ENCODE data around the gene RMND1.

RMND1 gene

GRCh38 chr6:151425561-151425960, 26.4 kb downstream of the RMND1 start:
- no peaks in the 10 kb centered on the region for H3K27me3 ChIP-seq (ENCODE audit: insufficient read depth, low read length)
- no peak overlapping the region for H2AFZ ChIP-seq (ENCODE audit: insufficient read depth, low read length, poor library complexity)
- no peak overlapping the region for H3K27ac ChIP-seq (ENCODE audit: low read depth, low read length)
- H3K23ac ChIP-seq (ENCODE audit: low read length), result no peak overlapping the region
- H3K9ac ChIP-seq (ENCODE audit: low read length), result no peak overlapping the region
- no peak overlapping the region for H3K4me3 ChIP-seq (ENCODE audit: low read depth, low read length)
- H4K12ac ChIP-seq (ENCODE audit: low read depth, low read length), result no peak overlapping the region
- H3K79me1 ChIP-seq (ENCODE audit: low read length), result no peaks in the 10 kb centered on the region
- H4K8ac ChIP-seq (ENCODE audit: low read depth, low read length), result no peak overlapping the region
- no peak overlapping the region for H2BK12ac ChIP-seq (ENCODE audit: low read length)
- no CpG with 5 or more reads among the region's 4 CpGs for WGBS (ENCODE audit: extremely low coverage, insufficient coverage, insufficient read length)
- no peak overlapping the region for H2BK120ac ChIP-seq (ENCODE audit: insufficient read depth, low read length, poor library complexity)
- peaks cover 15 to 24% of the 10 kb centered on the region in 2 experiments for H3K36me3 ChIP-seq (ENCODE audit: control insufficient read depth in 1 of 2, insufficient read depth in 2 of 2, low read length in 2 of 2)
- no peak overlapping the region for H3K18ac ChIP-seq (ENCODE audit: low read length)
- no peak overlapping the region for H2BK5ac ChIP-seq (ENCODE audit: low read depth, low read length, poor library complexity)
- no peak overlapping the region for H3K14ac ChIP-seq (ENCODE audit: low read length)
- no peak overlapping the region for H3K4me2 ChIP-seq (ENCODE audit: low read length)
- H3K4me1 ChIP-seq (ENCODE audit: control insufficient read depth in 1 of 2, insufficient read depth in 2 of 2, low read length in 2 of 2), result no peaks in the 10 kb centered on the region
- DNase-seq, result no peak
- no peak overlapping the region for H2AK5ac ChIP-seq (ENCODE audit: low read length)
- no peaks in the 10 kb centered on the region for H3K79me2 ChIP-seq (ENCODE audit: control insufficient read depth, insufficient read depth, low read length, poor library complexity)
- H3K4ac ChIP-seq (ENCODE audit: low read depth, low read length), result no peak overlapping the region
- no peaks in the 10 kb centered on the region for H3K9me3 ChIP-seq (ENCODE audit: insufficient read depth, low read depth, low read length)
- H4K91ac ChIP-seq (ENCODE audit: low read depth, low read length), result no peak overlapping the region

DNA sequence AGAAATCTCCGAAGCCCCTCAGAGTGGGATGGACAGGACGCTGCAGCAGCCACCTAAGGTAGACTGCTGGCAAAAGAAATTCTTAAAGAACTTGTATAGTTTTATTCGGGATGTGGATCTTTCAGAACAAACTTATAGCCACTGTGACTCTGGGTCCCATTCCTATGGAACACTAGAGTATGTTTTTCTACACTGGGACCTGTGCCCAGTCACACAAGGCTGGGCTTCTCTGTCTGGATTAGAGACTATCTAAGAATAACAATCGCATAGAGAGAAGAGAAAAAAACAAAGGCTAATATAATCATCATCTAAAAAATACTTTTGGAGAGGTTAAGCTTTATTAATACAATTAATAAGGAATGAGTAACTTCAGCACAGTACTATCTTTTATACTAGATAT, 28.9 kb downstream of the RMND1 start:
- H3K27ac ChIP-seq (ENCODE audit: low read depth, low read length), result no peak overlapping the region
- no peak overlapping the region for H4K12ac ChIP-seq (ENCODE audit: low read depth, low read length)
- H3K4me1 ChIP-seq (ENCODE audit: control insufficient read depth in 1 of 2, insufficient read depth in 2 of 2, low read length in 2 of 2), result no peaks in the 10 kb centered on the region
- H3K4me2 ChIP-seq (ENCODE audit: low read length), result no peak overlapping the region
- no peak overlapping the region for H2AFZ ChIP-seq (ENCODE audit: insufficient read depth, low read length, poor library complexity)
- H3K79me2 ChIP-seq (ENCODE audit: control insufficient read depth, insufficient read depth, low read length, poor library complexity), result no peaks in the 10 kb centered on the region
- no peak overlapping the region for H2BK5ac ChIP-seq (ENCODE audit: low read depth, low read length, poor library complexity)
- no peaks in the 10 kb centered on the region for H3K9me3 ChIP-seq (ENCODE audit: insufficient read depth, low read depth, low read length)
- H3K27me3 ChIP-seq (ENCODE audit: insufficient read depth, low read length), result no peaks in the 10 kb centered on the region
- no peaks in the 10 kb centered on the region for H3K79me1 ChIP-seq (ENCODE audit: low read length)
- no peak overlapping the region for H3K4ac ChIP-seq (ENCODE audit: low read depth, low read length)
- H4K8ac ChIP-seq (ENCODE audit: low read depth, low read length), result no peak overlapping the region
- no peak overlapping the region for H3K9ac ChIP-seq (ENCODE audit: low read length)
- DNase-seq, result no peak
- peaks cover 20 to 25% of the 10 kb centered on the region in 2 experiments for H3K36me3 ChIP-seq (ENCODE audit: control insufficient read depth in 1 of 2, insufficient read depth in 2 of 2, low read length in 2 of 2)
- H2AK5ac ChIP-seq (ENCODE audit: low read length), result no peak overlapping the region
- H3K14ac ChIP-seq (ENCODE audit: low read length), result no peak overlapping the region
- H3K18ac ChIP-seq (ENCODE audit: low read length), result no peak overlapping the region
- H2BK12ac ChIP-seq (ENCODE audit: low read length), result no peak overlapping the region
- no peak overlapping the region for H2BK120ac ChIP-seq (ENCODE audit: insufficient read depth, low read length, poor library complexity)
- H3K23ac ChIP-seq (ENCODE audit: low read length), result no peak overlapping the region
- H3K4me3 ChIP-seq (ENCODE audit: low read depth, low read length), result no peak overlapping the region
- WGBS (ENCODE audit: extremely low coverage, insufficient coverage, insufficient read length), result no CpG with 5 or more reads among the region's 4 CpGs
- H4K91ac ChIP-seq (ENCODE audit: low read depth, low read length), result no peak overlapping the region

DNA sequence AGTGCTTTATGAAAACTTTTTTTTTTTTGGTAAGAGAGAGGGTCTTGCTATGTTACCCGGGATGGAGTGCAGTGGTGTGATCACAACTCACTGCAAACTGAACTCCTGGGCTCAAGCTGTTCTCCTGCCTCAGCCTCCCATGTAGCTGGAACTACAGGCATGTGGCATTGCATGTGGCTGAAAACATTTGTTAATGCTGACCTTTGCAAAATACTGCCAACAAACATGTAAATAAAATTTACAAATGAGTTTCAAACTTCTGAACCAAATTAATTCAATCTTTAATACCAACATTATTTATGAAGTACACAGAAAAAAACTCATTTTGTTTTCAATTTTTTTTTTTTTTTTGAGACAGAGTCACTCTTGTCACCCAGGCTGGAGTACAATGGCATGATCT, 34.4 kb downstream of the RMND1 start:
- no peak overlapping the region for H2BK12ac ChIP-seq (ENCODE audit: low read length)
- H3K23ac ChIP-seq (ENCODE audit: low read length), result no peak overlapping the region
- no peaks in the 10 kb centered on the region for H3K9me3 ChIP-seq (ENCODE audit: insufficient read depth, low read depth, low read length)
- H3K27me3 ChIP-seq (ENCODE audit: insufficient read depth, low read length), result no peaks in the 10 kb centered on the region
- H4K91ac ChIP-seq (ENCODE audit: low read depth, low read length), result no peak overlapping the region
- H4K8ac ChIP-seq (ENCODE audit: low read depth, low read length), result no peak overlapping the region
- no peak overlapping the region for H3K4me2 ChIP-seq (ENCODE audit: low read length)
- H3K18ac ChIP-seq (ENCODE audit: low read length), result no peak overlapping the region
- no peak overlapping the region for H3K27ac ChIP-seq (ENCODE audit: low read depth, low read length)
- no CpG with 5 or more reads among the region's 1 CpG for WGBS (ENCODE audit: extremely low coverage, insufficient coverage, insufficient read length)
- H3K9ac ChIP-seq (ENCODE audit: low read length), result no peak overlapping the region
- no peak for DNase-seq
- H2AK5ac ChIP-seq (ENCODE audit: low read length), result no peak overlapping the region
- H3K4me1 ChIP-seq (ENCODE audit: control insufficient read depth in 1 of 2, insufficient read depth in 2 of 2, low read length in 2 of 2), result no peaks in the 10 kb centered on the region
- no peak overlapping the region for H4K12ac ChIP-seq (ENCODE audit: low read depth, low read length)
- H3K4ac ChIP-seq (ENCODE audit: low read depth, low read length), result no peak overlapping the region
- H3K14ac ChIP-seq (ENCODE audit: low read length), result no peak overlapping the region
- no peaks in the 10 kb centered on the region for H3K79me2 ChIP-seq (ENCODE audit: control insufficient read depth, insufficient read depth, low read length, poor library complexity)
- no peak overlapping the region for H2BK5ac ChIP-seq (ENCODE audit: low read depth, low read length, poor library complexity)
- no peak overlapping the region for H3K4me3 ChIP-seq (ENCODE audit: low read depth, low read length)
- no peaks in the 10 kb centered on the region for H3K79me1 ChIP-seq (ENCODE audit: low read length)
- peaks cover 23 to 26% of the 10 kb centered on the region in 2 experiments for H3K36me3 ChIP-seq (ENCODE audit: control insufficient read depth in 1 of 2, insufficient read depth in 2 of 2, low read length in 2 of 2)
- H2BK120ac ChIP-seq (ENCODE audit: insufficient read depth, low read length, poor library complexity), result no peak overlapping the region
- H2AFZ ChIP-seq (ENCODE audit: insufficient read depth, low read length, poor library complexity), result no peak overlapping the region

DNA sequence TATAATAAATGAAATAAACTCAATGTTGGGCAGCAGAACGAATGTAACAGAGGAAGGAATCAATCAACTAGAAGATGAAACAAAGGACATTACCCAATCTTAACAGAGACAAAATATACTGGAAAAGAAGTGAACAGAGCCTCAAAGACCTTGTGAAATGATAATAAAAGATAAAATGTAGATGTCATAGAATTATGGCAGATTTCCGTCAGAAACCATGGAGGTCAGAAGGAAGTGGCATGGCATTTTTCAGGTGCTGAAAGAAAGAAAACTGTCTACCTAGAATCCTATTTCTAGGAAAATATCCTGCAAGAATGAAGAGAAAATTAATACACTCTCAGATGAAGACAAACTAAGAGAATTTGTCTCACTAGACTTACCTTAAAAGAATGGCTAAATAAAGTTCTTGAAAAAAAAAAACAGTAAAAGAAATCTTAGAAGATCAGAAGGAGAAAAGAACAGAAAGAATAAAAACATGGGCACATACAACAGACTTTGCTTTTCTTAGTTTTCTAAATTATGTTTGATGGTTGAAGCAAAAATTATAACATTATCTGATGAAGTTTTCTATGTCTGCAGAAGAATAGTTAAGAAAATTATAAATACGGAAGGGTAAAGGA, 37.2 kb downstream of the RMND1 start:
- Histone ChIP-seq H4K91ac (ENCODE audit: low read depth, low read length) (no peak overlapping the region), H3K27ac (ENCODE audit: low read depth, low read length) (no peak overlapping the region), H3K4me2 (ENCODE audit: low read length) (no peak overlapping the region), H3K4ac (ENCODE audit: low read depth, low read length) (no peak overlapping the region), H3K36me3 (ENCODE audit: control insufficient read depth in 1 of 2, insufficient read depth in 2 of 2, low read length in 2 of 2) (peaks cover 30 to 37% of the 10 kb centered on the region in 2 experiments), H3K4me3 (ENCODE audit: low read depth, low read length) (no peak overlapping the region), H3K9me3 (ENCODE audit: insufficient read depth, low read depth, low read length) (no peaks in the 10 kb centered on the region), H3K23ac (ENCODE audit: low read length) (no peak overlapping the region), H3K14ac (ENCODE audit: low read length) (no peak overlapping the region), H2AK5ac (ENCODE audit: low read length) (no peak overlapping the region), H2AFZ (ENCODE audit: insufficient read depth, low read length, poor library complexity) (no peak overlapping the region), H2BK5ac (ENCODE audit: low read depth, low read length, poor library complexity) (no peak overlapping the region), H4K12ac (ENCODE audit: low read depth, low read length) (no peak overlapping the region), H3K79me1 (ENCODE audit: low read length) (no peaks in the 10 kb centered on the region), H2BK12ac (ENCODE audit: low read length) (no peak overlapping the region), H3K79me2 (ENCODE audit: control insufficient read depth, insufficient read depth, low read length, poor library complexity) (no peaks in the 10 kb centered on the region), H4K8ac (ENCODE audit: low read depth, low read length) (no peak overlapping the region), H3K4me1 (ENCODE audit: control insufficient read depth in 1 of 2, insufficient read depth in 2 of 2, low read length in 2 of 2) (no peaks in the 10 kb centered on the region), H3K27me3 (ENCODE audit: insufficient read depth, low read length) (no peaks in the 10 kb centered on the region), H3K9ac (ENCODE audit: low read length) (no peak overlapping the region), H3K18ac (ENCODE audit: low read length) (no peak overlapping the region), H2BK120ac (ENCODE audit: insufficient read depth, low read length, poor library complexity) (no peak overlapping the region)
- no CpG with 5 or more reads among the region's 3 CpGs for WGBS (ENCODE audit: extremely low coverage, insufficient coverage, insufficient read length)
- no peak for DNase-seq
